Thyroid gland (tissue), 4 donors: Measurements from ENCODE around the gene WDR86.

Experiments used
- POLR2A ChIP-seq, 2 donors: fragments of 450-650 bp; IDR thresholded peaks; one replicate each; pipeline ENCODE4 v1.6.1; 2017; ENCODE audit warnings: antibody characterized with exemption in 2 of 2, mild to moderate bottlenecking in 2 of 2, moderate library complexity in 1 of 2
- TF ChIP-seq, protein P1 (sequence below), 6 experiments: fragments of 200-600 bp in 3 of 6; fragments of 450-650 bp in 3 of 6; sonication (generic) in 3 of 6; IDR thresholded peaks; one replicate each; pipeline ENCODE4 v1.5.1; 2016 to 2019; ENCODE audit warnings: antibody characterized with exemption in 6 of 6, mild to moderate bottlenecking in 2 of 6, inconsistent platforms in 1 of 6, moderate library complexity in 1 of 6

DNA sequence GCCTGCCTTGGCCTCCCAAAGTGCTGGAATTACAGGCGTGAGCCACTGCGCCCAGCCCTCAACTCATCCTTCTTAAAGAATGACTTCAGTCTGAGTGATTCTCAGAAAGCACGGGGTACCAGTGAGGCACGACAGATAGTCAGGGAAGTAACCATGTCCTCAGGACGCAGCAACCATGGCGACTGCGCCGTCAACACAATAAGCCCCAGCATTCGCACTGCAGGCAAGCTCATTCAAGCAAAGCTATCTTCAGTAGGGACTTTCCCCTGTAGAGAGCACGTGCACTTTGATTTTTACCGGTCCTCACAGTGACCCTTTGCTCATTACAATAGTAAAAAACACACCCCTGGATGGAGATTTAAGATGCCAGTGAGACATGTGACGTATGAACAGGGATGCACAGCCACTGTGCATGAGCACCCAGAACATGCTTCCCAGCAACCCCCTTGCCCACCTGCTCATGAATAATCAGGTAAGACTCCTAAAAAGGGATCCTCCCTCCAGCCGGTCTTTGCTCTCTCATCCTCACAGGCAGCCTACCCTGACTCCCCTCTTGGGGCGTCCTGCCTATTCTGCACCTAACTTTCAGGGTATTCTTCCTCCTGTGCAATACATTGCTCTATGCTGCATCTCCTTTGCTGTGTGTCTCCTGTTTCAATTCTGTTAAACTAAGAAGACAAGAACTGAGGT is 9.1 kb downstream of the WDR86 start:
- TF ChIP-seq, protein P1, sequence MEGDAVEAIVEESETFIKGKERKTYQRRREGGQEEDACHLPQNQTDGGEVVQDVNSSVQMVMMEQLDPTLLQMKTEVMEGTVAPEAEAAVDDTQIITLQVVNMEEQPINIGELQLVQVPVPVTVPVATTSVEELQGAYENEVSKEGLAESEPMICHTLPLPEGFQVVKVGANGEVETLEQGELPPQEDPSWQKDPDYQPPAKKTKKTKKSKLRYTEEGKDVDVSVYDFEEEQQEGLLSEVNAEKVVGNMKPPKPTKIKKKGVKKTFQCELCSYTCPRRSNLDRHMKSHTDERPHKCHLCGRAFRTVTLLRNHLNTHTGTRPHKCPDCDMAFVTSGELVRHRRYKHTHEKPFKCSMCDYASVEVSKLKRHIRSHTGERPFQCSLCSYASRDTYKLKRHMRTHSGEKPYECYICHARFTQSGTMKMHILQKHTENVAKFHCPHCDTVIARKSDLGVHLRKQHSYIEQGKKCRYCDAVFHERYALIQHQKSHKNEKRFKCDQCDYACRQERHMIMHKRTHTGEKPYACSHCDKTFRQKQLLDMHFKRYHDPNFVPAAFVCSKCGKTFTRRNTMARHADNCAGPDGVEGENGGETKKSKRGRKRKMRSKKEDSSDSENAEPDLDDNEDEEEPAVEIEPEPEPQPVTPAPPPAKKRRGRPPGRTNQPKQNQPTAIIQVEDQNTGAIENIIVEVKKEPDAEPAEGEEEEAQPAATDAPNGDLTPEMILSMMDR (IDR thresholded peaks at IDR 0.05), result no peak
- no peak for TF ChIP-seq POLR2A (IDR thresholded peaks at IDR 0.05)
